ENCODE measurements around the gene ESPN.

DNA sequence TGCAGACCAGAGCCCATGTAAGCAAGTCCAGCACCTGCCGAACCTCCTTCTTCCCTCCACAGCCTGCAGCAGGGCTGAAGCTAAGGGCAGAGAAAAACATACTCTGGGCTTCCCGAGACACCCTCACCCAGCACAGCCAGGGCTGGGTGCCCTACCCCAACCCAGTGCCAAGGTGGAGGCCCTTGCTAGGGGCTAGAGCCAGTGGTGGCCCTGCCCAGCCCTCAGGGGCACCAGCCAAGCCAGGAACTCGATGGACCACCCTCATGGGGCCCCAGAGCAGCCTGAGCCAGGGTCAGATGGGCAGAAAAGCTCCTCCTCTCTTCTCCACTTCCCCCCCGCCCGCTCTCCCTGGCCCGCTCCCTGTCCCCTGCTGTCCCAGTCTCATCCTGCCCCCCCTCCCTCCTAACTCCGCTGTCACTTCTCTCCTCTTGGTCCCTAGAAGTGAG, 25.5 kb downstream of the ESPN start:
- TF ChIP-seq ZNF302 (tag by site-specific recombination; IDR thresholded peaks at IDR 0.05; ENCODE audit: low read depth) (no peak), ZNF660 (tag by site-specific recombination; IDR thresholded peaks at IDR 0.05) (no peak), CTCF (tag by site-specific recombination; IDR thresholded peaks at IDR 0.05) (no peak), ATF2 (tag by site-specific recombination; IDR thresholded peaks at IDR 0.05; ENCODE audit: low read depth) (no peak), BCL6B (tag by site-specific recombination; IDR thresholded peaks at IDR 0.05) (no peak), KLF16 (tag by site-specific recombination; IDR thresholded peaks at IDR 0.05) (no peak), ZBTB26 (tag by site-specific recombination; optimal IDR thresholded peaks at IDR 0.05) (no peak), KLF1 (tag by site-specific recombination; IDR thresholded peaks at IDR 0.05) (no peak), ZNF433 (tag by site-specific recombination; IDR thresholded peaks at IDR 0.05; ENCODE audit: low read depth) (no peak), ZNF274 (IDR thresholded peaks at IDR 0.05; ENCODE audit: low read length) (no peak), ZNF274 (tag by site-specific recombination; IDR thresholded peaks at IDR 0.05; ENCODE audit: borderline replicate concordance) (no peak)
